GM23338 (cell line): ENCODE data around the gene UQCC2. TPM values are rescaled to one million over a fixed set of nuclear protein-coding genes. Genes with fewer than 3 reads are reported as not detected.

Experiments used
- ATAC-seq: fragments of 200-7000 bp; cut with Tn5 transposase; 3 replicates; pipeline ENCODE4 v1.9.1; 2020
- DNase-seq: peaks from one replicate; pipeline ENCODE4 v3.0.0-alpha.2; 2015; ENCODE audit warnings: low spot score
- H2AFZ ChIP-seq: fragments of 200-600 bp; sonication (generic); 2 replicates; pipeline ENCODE4 v1.8.0; 2016; ENCODE audit warnings: antibody characterized with exemption, mild to moderate bottlenecking, moderate library complexity
- H3F3A ChIP-seq: fragments of 200-600 bp; sonication (generic); replicated peaks from 2 replicates; pipeline ENCODE4 v1.8.0; 2017; ENCODE audit warnings: antibody characterized with exemption, mixed run types, low read depth
- H3K27ac ChIP-seq: fragments of 200-600 bp; sonication (generic); 2 replicates; pipeline ENCODE4 v1.6.1; 2016; ENCODE audit warnings: low read depth
- H3K27me3 ChIP-seq: fragments of 200-600 bp; sonication (generic); 2 replicates; pipeline ENCODE4 v1.8.0; 2016; ENCODE audit warnings: mild to moderate bottlenecking, mixed run types, moderate library complexity; ENCODE audit not compliant: insufficient read depth
- H3K36me3 ChIP-seq: fragments of 200-600 bp; sonication (generic); 2 replicates; pipeline ENCODE4 v1.8.0; 2016; ENCODE audit warnings: mild to moderate bottlenecking; ENCODE audit not compliant: insufficient read depth
- H3K4me1 ChIP-seq: fragments of 200-600 bp; sonication (generic); 2 replicates; pipeline ENCODE4 v1.8.0; 2016; ENCODE audit warnings: mild to moderate bottlenecking, moderate library complexity; ENCODE audit not compliant: insufficient read depth
- H3K4me2 ChIP-seq: fragments of 200-600 bp; sonication (generic); 2 replicates; pipeline ENCODE4 v1.7.1; 2017; ENCODE audit warnings: mixed run types
- H3K4me3 ChIP-seq: fragments of 200-600 bp; sonication (generic); 2 replicates; pipeline ENCODE4 v1.6.1; 2016; ENCODE audit warnings: mixed run types
- H3K79me2 ChIP-seq: fragments of 200-600 bp; sonication (generic); replicated peaks from 2 replicates; pipeline ENCODE4 v1.8.0; 2017; ENCODE audit warnings: mild to moderate bottlenecking; ENCODE audit not compliant: insufficient read depth
- H3K9me2 ChIP-seq: fragments of 200-600 bp; sonication (generic); 2 replicates; pipeline ENCODE4 v1.8.0; 2017; ENCODE audit not compliant: insufficient read depth
- H4K20me1 ChIP-seq: fragments of 200-600 bp; sonication (generic); replicated peaks from 2 replicates; pipeline ENCODE4 v1.8.0; 2017; ENCODE audit warnings: mild to moderate bottlenecking; ENCODE audit not compliant: insufficient read depth
- H3K27ac Mint-ChIP-seq: 2 replicates; pipeline ENCODE4 v1.8.0; 2020; ENCODE audit warnings: inconsistent platforms, mild to moderate bottlenecking, moderate library complexity, mixed read lengths
- H3K27me3 Mint-ChIP-seq: 3 replicates; pipeline ENCODE4 v1.8.0; 2022; ENCODE audit warnings: low read depth, mild to moderate bottlenecking, moderate library complexity, mixed read lengths, inconsistent platforms; ENCODE audit not compliant: insufficient read depth, poor library complexity
- H3K36me3 Mint-ChIP-seq: 3 replicates; pipeline ENCODE4 v1.8.0; 2021; ENCODE audit warnings: low read depth, mild to moderate bottlenecking, inconsistent platforms, moderate library complexity, mixed read lengths
- H3K4me1 Mint-ChIP-seq: 3 replicates; pipeline ENCODE4 v1.8.0; 2020; ENCODE audit warnings: mild to moderate bottlenecking, inconsistent platforms, mixed read lengths
- H3K4me3 Mint-ChIP-seq: 3 replicates; pipeline ENCODE4 v1.8.0; 2021; ENCODE audit warnings: moderate library complexity, mild to moderate bottlenecking, inconsistent platforms, mixed read lengths
- H3K9me3 Mint-ChIP-seq: 3 replicates; pipeline ENCODE4 v1.8.0; 2020; ENCODE audit warnings: moderate library complexity, mild to moderate bottlenecking, inconsistent platforms, mixed read lengths
- CREB1 ChIP-seq: fragments of 250-450 bp; sonication (Bioruptor Pico); IDR thresholded peaks from 2 replicates; pipeline ENCODE4 v1.5.0; 2020; ENCODE audit warnings: low read depth, mild to moderate bottlenecking, moderate library complexity
- EZH2 ChIP-seq: fragments of 200-600 bp; sonication (generic); IDR thresholded peaks from one replicate; pipeline ENCODE4 v1.8.0; 2017; ENCODE audit warnings: antibody characterized with exemption, mild to moderate bottlenecking, low read depth; ENCODE audit not compliant: unreplicated experiment
- NANOG ChIP-seq: IDR thresholded peaks from 2 replicates; pipeline ENCODE4 v1.6.1; 2016; ENCODE audit warnings: antibody characterized with exemption, borderline replicate concordance
- STAT1 ChIP-seq: IDR thresholded peaks from one replicate; pipeline ENCODE4 v1.6.1; 2016; ENCODE audit warnings: antibody characterized with exemption; ENCODE audit not compliant: unreplicated experiment
- ZNF462 ChIP-seq: fragments of 250-450 bp; sonication (Bioruptor Pico); IDR thresholded peaks from 2 replicates; pipeline ENCODE4 v1.5.0; 2020; ENCODE audit warnings: mild to moderate bottlenecking, moderate library complexity
- polyA plus RNA-seq: library from polyadenylated mRNA; unstranded; fragments of >200 nt; fragmentation: Nextera tagmentation; extraction: Ambion mirVana; gene quantifications from 2 replicates; pipeline ENCODE4 v1.2.1, GENCODE V29; 2016
- total RNA-seq: library from RNA; depleted of rRNA; stranded (reverse); fragments of >200 nt; shearing (Covaris generic); gene quantifications from 2 replicates; pipeline ENCODE4 v1.2.3, GENCODE V29; 2014

UQCC2 gene
- total and polyA plus RNA-seq, 2 experiments from 2014 or later = 48.9 to 379 TPM

GRCh38 chr6:33739571-33739970 lies 28.1 kb upstream of the UQCC2 start (continued):
- TF ChIP-seq ZNF462 (CRISPR knock-in tag) (no peak), NANOG (no peak), EZH2 (no peak)

GRCh38 chr6:33738879-33739278 lies 27.4 kb upstream of the UQCC2 start:
- TF ChIP-seq STAT1 = no peak
- no peak for TF ChIP-seq CREB1 (CRISPR knock-in tag)
- Histone ChIP-seq H4K20me1 (no peaks in the 10 kb centered on the region), H3K36me3 (no peaks in the 10 kb centered on the region; the same call in 1 of the 2 replicates), H3F3A (no peaks in the 10 kb centered on the region), H3K27ac (no peak overlapping the region), H3K4me1 (peaks cover 2% of the 10 kb centered on the region; the same call in 1 of the 2 replicates), H3K9me2 (no peaks in the 10 kb centered on the region), H3K4me2 (no peak overlapping the region), H3K27me3 (no peaks in the 10 kb centered on the region), H2AFZ (no peak overlapping the region), H3K4me3 (no peak overlapping the region), H3K79me2 (no peaks in the 10 kb centered on the region)
- Mint-ChIP-seq H3K9me3 (no peaks in the 10 kb centered on the region), H3K4me3 (no peak overlapping the region), H3K27ac (no peak overlapping the region), H3K27me3 (peaks cover 7% of the 10 kb centered on the region), H3K4me1 (peaks cover 8% of the 10 kb centered on the region; the same call in 2 of the 3 replicates), H3K36me3 (no peaks in the 10 kb centered on the region)
- DNase-seq (no peak), ATAC-seq (no peak)
